Eye (tissue), 1 donor: ENCODE results near the gene OSBPL5.

Source experiments
- DNase-seq: peaks from one replicate; pipeline ENCODE4 v3.0.0-alpha.2; 2015

OSBPL5 gene

GRCh38 chr11:3197878-3198528 is 32.9 kb upstream of the OSBPL5 start:
- no peak for DNase-seq

GRCh38 chr11:3197044-3197695 is 32.1 kb upstream of the OSBPL5 start:
- DNase-seq: no peak

- DNase-seq: no peak
These were observed 31.3 kb upstream of the OSBPL5 start for GRCh38 chr11:3196161-3197043.

GRCh38 chr11:3195251-3196160 is 30.4 kb upstream of the OSBPL5 start:
- DNase-seq: peak; percentile 45

GRCh38 chr11:3194016-3194816 is 29.1 kb upstream of the OSBPL5 start:
- no peak for DNase-seq

GRCh38 chr11:3193373-3194015 is 28.4 kb upstream of the OSBPL5 start:
- DNase-seq: no peak

GRCh38 chr11:3192511-3193372 is 27.6 kb upstream of the OSBPL5 start:
- no peak for DNase-seq

GRCh38 chr11:3191586-3192324 is 26.6 kb upstream of the OSBPL5 start:
- DNase-seq: no peak

- DNase-seq: no peak
These were observed 25.5 kb upstream of the OSBPL5 start for GRCh38 chr11:3190600-3190999.

- DNase-seq: no peak
These were observed 24.9 kb upstream of the OSBPL5 start for GRCh38 chr11:3189886-3190583.

GRCh38 chr11:3189196-3189843 is 24.2 kb upstream of the OSBPL5 start:
- no peak for DNase-seq

- no peak for DNase-seq
These were observed 23.5 kb upstream of the OSBPL5 start for GRCh38 chr11:3188496-3189195.

- DNase-seq: no peak
These were observed 21.2 kb upstream of the OSBPL5 start for GRCh38 chr11:3186166-3186953.

GRCh38 chr11:3184732-3185347 is 19.7 kb upstream of the OSBPL5 start:
- DNase-seq: no peak

GRCh38 chr11:3183523-3183922 is 18.4 kb upstream of the OSBPL5 start:
- DNase-seq: no peak

GRCh38 chr11:3182462-3182852 is 17.3 kb upstream of the OSBPL5 start:
- no peak for DNase-seq
